HepG2 (cell line): ENCODE data around the gene IPCEF1.

Experiments used
- CEBPG ChIP-seq: IDR thresholded peaks from 2 replicates; pipeline ENCODE4 v1.6.1; 2016
- ZNF768 ChIP-seq: sonication (generic); formaldehyde crosslinking; IDR thresholded peaks from 2 replicates; pipeline ENCODE4 v1.4.0; 2020; ENCODE audit warnings: missing genetic modification reagents
- TF ChIP-seq, protein P1 (sequence below): sonication (generic); formaldehyde crosslinking; IDR thresholded peaks from 2 replicates; pipeline ENCODE4 v1.5.0; 2020; ENCODE audit warnings: mild to moderate bottlenecking, missing genetic modification reagents, moderate library complexity

DNA sequence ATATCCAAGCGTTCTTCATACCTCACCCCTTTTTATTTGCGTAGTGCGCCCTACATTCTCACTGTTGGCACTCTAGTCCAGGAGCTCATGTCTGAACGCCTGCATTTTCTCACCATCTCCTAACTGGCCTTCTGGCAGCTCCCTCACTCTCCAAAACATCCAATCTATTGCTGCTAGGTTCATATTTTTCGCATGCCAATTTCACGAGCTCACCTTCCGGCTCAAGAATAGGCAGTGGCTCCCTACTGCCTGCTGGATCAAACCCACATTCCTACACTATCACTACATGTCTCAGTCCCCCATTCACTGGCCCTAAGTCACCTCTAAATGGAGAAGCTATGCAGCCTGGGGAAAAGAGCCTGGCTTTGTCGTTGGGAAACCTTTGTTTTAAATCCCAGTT lies 115.0 kb downstream of the IPCEF1 start:
- no peak for TF ChIP-seq ZNF768 (CRISPR knock-in tag)
- TF ChIP-seq CEBPG (CRISPR knock-in tag): no peak
- TF ChIP-seq, protein P1, sequence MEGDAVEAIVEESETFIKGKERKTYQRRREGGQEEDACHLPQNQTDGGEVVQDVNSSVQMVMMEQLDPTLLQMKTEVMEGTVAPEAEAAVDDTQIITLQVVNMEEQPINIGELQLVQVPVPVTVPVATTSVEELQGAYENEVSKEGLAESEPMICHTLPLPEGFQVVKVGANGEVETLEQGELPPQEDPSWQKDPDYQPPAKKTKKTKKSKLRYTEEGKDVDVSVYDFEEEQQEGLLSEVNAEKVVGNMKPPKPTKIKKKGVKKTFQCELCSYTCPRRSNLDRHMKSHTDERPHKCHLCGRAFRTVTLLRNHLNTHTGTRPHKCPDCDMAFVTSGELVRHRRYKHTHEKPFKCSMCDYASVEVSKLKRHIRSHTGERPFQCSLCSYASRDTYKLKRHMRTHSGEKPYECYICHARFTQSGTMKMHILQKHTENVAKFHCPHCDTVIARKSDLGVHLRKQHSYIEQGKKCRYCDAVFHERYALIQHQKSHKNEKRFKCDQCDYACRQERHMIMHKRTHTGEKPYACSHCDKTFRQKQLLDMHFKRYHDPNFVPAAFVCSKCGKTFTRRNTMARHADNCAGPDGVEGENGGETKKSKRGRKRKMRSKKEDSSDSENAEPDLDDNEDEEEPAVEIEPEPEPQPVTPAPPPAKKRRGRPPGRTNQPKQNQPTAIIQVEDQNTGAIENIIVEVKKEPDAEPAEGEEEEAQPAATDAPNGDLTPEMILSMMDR (CRISPR knock-in tag): no peak
